GM21529 (cell line): Measurements from ENCODE around the gene CLCN6.
"Not testable (repeated sequence)": the region's sequence is repeated elsewhere in the genome, so short reads cannot be mapped to it uniquely, and the experiment has no call there.

Source experiments
- ATAC-seq: cut with Tn5 transposase; IDR thresholded peaks from one replicate; pipeline ENCODE4 v1.9.1; 2021; ENCODE audit not compliant: unreplicated experiment

Gene CLCN6

DNA sequence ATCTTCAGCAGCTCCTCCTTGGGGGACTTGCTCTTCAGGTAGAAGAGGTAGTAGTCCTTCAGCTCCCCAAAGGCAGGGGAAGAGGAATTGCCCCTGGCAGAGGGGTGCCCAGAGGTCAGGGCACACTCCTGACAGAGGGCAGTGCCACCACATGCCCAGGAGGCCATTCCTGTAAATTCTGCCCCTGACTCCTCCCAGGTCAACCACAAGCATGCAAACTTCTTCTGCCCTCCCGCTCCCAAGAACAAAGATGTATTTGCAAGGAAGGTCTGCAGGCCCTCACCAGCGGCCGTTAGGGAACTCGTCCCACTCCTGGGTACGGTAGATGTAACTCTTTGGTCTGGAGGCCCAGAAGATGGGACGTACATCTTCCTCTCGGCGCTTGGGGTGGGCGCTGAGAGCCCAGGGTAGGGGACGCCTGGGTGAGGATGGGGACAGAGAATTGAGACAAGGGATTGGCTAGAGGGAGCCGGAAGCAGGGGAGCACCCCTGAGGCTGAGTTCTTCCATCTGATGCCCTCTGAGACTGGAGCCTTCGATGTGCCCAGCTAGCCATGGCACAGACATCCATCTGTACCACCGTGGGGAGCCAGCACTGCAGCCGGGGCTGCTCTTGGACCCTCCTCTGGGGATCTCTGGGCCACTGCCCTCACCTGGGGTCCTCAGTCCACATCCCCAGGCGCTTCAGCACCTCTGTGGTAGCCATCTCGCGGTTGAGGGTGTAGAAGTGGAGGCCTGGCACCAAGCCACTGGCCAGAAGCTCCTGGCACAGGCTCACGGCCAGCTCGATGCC, 11.3 kb upstream of the CLCN6 start:
- ATAC-seq, result no peak

DNA sequence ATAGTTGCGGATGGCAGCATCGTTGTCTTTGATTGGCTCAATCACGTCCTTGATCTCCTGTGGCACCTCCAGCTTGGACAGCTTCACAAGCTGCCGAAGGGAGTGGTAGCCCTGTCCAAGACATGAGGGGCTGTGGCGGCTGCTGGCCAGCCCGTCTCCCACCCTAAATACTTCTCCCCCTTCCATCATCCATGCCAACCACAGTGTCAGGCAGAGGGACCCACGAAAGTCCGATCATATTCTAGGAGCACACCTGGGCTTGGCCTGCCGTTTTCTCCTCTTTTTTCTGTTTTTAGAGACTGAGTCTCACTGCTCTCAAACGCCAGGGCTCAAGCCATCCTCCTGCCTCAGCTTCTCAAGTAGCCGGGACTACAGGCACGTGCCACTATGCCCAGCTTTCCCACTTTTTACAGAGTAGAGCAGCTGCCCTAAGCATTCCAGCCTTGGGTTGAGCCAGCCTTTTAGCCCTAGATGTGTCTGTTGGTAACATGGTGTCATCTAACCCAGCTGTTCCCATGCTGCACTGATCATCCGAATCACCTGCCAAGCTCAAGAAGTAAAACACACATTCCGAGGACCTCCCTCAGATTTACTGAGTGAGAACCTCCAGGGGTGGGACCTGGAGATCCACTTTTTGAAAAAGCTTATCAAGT, 10.6 kb upstream of the CLCN6 start:
- no peak for ATAC-seq

DNA sequence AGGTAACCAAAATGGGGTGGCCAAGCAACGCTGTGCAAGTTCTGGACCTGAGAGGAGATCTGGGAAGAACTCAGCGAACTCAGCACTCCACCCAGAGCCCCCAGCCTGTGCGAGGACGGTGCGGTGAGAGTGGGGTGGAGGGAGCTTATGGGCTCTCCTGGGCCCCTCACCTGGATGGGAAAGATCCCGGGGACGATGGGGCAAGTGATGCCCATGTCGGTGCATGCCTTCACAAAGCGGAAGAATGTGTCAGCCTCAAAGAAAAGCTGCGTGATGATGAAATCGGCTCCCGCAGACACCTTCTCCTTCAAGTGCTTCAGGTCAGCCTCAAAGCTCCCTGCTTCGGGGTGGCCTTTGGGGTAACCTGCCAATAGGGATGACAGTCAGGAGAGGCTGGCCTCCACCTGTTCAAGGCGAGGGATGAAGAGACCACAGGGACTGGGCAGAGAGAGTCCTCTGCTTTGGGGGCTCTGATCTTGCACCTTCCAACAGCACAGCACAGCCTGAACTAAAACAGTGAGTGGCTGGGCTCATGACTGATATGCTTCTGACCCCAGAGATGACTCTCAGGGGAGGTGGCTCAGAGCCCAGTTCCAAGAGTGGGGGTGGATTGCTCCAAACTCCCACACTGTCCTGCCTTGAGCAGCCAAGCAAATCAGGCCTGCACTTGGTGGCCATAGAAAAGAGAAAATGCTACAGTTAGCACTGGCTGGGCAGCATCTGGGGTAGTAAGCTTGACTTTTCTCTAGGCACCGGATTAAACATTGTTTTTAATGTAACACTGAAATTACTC, 9.8 kb upstream of the CLCN6 start:
- no peak for ATAC-seq

DNA sequence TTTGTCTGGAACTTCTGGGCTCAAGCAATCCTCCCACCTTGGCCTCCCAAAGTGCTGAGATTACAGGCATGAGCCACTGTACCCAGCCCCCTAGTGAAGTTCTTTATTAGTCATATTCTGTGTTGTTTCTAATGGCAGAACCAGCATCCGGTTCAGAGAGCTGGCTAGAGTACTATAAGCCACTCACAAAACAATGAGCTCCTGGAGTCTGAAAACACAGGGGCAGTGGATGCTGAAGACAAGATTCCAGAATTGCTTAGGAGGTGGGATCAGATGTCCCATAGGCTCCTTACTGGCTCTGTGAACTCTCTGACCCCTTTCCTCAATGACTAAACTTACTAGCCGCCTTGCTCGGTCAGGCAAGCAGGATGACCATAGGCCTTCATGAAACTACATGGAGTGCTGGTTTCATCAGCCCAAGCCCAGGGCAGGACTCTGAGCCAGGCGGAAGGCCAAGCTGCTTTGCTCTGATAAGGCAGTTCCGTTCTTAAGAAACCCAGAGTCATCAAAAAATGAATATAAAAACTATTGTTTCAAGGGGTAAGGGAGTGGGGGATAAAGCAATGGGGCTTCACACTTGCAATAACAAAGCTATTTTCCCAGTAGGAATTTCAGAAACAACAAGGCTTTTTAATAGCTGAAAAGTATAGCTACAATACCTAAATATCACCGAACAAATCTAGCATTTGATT, 8.3 kb upstream of the CLCN6 start:
- no peak for ATAC-seq

DNA sequence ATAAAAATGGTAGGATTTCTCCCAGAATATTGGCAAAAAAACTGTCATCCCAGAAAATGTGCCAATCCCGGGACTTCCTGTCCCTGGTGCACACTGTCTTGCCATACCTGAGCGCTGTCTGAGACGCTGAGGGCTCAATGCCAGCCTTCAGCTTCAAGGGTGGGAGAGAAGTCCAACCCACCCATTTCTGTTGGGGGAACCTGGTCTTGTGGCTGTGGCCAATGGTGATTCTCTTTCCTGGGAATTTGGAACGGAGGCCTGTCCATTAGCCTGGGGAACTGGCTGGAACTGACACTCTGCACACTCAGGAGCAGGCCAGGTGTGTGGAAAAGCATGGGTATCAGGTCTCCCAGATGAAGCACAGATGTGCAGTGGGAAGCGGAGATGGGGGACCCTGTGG, 6.9 kb upstream of the CLCN6 start:
- ATAC-seq, result no peak

DNA sequence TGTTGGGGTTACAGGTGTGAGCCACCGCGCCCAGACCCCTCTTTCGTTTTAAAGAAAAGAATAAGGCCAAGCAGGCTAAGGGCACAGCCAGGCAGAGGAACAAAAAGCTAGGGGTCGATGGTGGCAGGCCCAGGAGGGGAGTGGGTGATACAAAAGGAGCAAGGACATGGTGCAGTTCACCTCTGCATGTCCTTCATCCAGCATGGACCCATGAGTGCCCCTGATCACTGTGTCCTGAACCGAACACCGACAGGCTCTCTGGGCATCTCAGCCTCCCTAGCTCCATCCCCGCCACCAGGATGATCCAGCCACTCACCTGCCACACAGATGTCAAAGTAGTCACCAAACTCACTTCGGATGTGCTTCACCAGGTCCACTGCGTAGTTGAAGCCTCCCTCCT, 6.1 kb upstream of the CLCN6 start:
- no peak for ATAC-seq

DNA sequence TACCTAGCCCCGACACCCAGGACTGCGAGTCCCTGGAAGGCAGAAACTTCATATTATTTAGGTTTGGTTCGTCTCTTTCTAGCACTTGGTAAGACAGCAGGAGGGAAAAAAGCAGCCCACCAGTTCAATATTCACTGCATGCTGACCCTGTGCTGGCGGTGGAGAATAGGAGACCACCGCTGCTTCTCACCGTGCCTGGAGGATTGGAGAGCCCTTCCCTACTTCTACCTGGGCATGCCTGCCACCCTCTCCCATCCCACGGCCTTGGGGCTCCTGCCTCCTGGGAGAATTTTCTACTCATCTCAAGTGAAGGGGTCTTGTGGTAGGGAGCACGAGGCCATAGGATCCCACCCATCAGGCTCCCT, 5.6 kb upstream of the CLCN6 start:
- ATAC-seq, result no peak

DNA sequence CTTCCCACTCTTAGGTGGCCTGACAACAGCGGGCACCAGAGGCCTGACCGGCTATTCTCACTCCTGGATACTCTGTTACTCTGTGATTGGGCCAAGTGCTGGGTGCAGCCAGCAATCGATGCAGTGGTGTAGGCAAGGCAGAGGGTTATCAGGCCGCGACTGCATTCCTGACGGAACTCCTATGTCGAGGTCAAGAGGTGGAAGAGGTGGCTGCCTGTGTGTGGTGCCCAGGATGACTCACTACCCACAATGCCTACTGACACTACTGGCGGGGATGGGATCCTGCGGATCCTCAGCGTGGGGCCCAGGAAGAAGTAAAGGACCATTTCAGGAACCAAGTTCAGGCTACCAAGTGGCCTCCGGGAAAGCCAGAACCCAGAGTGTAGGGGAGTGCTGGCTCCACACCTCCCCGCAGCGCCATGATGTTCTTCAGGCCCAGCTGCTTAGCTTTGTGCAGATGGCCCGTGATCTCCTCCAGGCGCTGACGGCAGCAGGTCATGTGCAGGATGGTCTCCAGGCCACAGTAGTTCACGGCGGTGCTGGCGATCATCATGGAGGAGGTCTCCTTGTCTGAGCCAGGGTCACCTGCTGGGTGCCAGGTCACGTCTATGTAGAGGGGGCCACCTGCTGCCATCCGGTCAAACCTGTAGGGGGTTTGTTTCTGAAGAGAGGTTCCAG, 5.1 kb upstream of the CLCN6 start:
- no peak for ATAC-seq

DNA sequence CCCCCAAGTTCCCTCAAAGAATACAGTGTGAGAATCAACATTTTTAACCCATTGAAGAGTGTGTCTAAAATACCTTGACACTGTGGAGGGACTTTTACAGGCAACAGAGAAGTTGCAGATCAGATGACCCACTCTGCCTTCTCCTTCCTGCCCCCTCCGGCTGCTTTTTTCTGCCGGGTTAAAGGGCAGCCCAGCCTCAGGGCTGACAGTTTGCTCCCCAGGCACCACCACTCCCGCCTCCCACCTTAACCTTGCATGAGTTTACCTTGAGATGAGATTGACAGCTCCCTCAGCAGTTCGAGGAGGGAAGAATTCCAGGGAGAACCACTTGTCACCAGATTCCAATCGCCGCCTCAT, 3.4 kb upstream of the CLCN6 start:
- no peak for ATAC-seq

DNA sequence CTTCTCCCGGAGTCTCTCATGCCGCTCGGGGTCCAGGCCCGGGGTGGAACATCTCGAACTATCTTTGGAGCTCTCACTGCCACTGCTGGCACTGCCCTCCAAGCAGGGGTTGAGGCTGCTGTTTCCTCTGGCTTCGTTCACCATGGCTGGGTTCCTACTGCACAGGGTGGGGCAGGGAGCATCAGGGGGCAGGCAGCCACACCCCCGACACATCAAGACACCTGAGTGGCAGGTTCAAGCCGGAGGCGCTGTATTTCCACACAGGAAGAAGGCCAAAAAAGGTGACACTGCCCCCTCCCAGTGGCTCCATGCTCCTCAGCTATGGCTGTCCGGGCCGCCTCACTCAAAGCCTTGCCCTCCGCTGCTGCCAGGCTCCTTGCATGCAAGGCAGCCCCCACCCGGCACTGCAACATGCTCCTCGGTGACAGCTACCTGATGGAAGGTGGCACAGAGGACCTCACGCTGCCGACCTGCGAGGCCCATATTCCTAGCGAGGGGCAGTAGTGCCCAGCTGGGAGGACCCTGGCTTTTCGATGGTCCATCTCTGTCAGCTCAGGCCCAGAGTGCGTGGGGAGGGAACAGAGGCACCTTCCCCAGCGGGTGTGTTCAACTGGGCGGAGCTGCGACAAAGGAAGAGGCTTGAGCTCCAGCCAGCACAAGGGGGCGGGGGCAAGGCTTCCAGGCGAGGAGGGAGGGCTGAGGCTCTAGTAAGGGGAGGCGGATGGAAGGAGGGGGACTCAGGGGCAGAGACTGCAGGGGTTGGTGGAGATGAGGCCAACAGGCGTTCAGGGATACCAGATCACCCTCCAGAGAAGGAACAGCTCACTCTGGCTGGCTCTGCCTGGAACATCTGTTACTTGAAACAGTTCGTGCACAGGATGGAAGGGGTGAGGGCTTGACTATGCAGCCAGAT, 2.8 kb upstream of the CLCN6 start:
- peak; percentile 28 for ATAC-seq

DNA sequence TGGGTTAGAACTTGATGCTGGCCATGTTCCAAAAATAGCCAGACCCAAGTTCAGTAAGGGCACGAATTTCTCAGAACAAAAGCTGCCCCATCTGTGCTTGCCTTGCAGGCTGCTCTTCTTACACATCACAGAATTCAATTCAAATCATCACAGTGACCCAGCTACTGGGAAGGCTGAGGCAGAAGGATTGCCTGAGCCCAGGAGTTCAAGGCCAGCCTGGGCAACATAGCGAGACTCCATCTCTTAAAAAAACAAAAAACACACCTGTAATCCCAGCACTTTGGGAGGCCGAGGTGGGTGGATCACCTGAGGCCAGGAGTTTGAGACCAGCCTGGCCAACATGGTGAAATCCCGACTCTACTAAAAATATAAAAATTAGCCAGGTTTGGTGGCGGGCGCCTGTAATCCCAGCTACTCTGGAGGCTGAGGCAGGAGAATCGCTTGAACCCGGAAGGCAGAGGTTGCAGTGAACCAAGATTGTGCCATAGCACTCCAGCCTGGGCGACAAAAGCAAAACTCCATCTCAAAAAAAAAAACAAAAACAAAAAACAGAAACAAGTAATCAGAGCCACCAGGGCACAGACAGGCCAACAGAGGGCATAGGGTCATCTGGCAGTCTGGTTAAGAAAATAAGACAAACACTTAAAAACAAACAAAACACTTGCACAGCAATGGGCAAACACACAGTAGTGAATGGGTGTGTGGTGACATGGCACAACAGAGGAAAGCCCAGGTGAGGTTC, 1.9 kb upstream of the CLCN6 start:
- ATAC-seq, result not testable (repeated sequence)

DNA sequence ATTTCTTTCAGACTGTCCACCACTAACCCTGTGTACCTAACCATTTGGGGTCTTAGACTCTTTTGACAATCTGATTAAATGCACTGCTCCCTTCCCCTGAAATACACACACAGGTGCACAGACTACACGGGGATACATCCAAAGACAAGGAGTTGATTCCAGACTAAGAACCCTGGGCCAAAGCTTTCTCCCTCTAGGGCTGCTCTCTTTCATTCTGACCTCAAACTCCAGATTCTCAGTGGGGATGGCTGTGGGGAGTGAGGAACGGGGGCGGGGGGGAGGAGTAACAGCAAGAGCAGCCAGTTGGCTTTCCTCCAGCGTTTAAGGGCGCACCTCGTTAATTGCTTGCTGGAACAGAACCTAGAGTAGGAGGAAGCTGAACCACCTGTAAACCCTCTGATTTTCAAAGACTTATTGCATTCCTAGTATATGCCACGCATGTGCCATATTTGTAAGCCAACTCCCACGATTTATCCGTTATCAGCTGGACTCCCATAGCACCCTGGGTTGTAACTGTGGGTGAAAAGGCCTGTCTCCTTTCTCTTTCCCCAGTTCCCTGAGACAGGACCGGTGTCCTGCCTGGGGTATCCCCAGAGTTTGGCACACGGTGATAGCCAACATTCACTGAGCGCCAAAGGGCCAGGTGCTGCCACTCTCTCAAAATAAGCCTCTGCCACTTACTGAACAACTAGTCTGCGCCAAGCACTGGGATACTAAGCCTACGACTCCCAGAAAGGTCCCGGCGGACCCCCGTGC, 1.1 kb upstream of the CLCN6 start:
- ATAC-seq, result no peak

DNA sequence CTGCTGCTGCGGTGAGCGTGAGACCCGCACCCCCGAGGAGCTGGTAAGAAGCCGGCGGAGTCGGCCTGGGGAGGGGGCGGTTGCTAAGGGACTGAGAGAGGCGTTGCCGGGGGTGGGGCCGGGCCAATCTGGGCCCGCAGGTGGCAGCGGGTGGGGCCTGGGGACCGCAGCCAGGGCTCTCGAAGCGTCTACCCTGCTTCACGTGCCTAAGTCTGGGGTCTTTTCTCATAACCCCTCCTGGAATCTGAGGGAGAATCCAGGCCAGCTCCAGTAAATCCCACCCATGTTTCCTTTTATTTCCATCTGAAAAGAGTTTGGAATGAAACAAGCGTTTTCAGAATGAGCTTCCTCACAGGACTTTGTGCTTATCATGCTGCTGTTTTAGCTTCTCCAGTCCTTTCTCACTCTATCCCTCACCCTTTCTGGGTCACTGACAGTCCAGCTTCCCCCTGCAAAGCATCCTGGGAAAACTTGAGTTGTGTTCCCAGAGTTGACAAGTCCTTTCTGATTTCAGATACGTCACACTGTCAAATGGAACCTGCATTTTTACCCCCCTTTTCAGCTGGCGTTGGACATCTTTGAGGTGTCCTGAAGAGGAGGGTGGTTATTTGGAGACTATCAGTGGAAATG, 431 bp downstream of the CLCN6 start:
- peak; percentile 35 for ATAC-seq

DNA sequence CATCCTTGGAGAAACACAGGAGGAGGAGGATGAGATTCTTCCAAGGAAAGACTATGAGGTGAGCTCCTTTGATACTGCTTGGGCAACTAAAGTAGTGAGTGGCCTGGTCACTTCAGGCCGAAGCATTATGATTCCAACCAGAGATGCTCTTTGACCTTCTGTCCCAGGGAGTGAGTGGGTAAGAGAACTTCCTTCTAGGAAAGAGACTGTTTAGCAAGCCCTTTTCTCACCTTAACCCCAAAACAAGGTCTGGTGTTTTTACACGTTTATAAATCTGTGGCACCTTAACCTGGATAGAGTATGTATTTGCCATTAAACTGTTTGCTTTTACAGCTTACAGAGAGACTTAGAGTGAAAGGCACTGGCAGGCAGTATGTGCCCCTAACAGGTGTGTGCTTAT, 1.1 kb downstream of the CLCN6 start:
- no peak for ATAC-seq

DNA sequence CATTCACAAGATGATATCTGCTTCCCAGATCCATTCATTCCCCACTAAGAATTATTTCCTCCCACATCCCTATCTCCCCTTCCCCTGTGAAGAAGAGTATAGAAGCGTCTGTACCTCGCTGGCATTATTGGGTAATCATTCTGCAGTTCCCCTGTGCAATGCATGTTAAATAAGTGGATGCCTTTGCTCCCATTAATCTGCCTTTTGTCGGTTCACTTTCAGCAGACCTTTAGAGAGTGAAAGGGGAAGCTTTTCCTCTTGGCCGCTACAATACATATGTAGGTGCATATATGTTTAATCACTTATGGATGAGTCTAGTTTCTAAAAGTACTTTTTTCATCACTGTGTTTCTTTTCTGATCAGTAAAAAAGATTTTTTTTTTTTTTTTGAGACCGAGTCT, 7.0 kb downstream of the CLCN6 start:
- no peak for ATAC-seq

DNA sequence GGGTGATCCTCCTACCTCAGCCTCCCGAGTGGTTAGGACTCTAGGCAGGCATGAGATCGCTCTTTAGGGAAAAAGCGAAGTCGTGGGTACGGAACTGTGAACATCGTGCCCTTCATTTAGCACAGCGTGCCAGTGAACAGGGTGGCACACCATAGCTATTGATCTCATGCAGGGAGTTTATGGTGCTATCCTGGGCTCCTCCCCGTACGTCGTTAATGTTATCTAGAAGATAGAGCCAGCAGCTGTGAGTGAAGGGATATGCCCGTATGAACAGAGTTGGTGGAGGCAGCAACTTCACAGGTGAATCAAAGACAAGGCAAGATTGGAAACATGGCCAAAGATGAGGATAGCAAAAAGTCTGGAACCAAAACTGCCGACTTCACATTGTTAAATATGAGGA, 11.2 kb downstream of the CLCN6 start:
- ATAC-seq, result no peak

DNA sequence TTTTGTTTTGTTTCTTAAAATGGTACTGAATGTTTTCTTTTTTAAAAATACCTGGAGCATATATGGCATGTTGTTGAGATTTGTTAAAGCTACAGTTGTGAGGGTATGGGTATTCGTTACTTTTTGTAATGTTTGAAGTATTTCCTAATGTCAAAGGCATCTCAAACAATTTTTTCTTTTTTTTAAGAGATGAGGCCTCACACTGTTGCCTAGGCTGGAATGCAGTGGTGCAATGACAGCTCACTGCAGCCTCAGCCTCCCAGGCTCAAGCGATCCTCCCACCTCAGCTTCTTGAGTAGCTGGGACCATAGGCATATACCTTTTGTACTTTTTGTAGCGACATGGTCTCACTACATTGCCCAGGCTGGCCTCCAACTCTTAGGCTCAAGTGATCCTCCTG, 16.1 kb downstream of the CLCN6 start:
- ATAC-seq, result no peak
